DND-41 (cell line): ENCODE measurements around the gene SPATA22.

Experiments used
- ATAC-seq: fragments of 200-7000 bp; cut with Tn5 transposase; 3 replicates; pipeline ENCODE4 v1.9.1; 2021; ENCODE audit warnings: low read depth; ENCODE audit not compliant: insufficient read depth
- DNase-seq: peaks from one replicate; pipeline ENCODE4 v3.0.0-alpha.2; 2020
- H2AFZ ChIP-seq: 2 replicates; pipeline ENCODE4 v1.6.0; 2012; ENCODE audit warnings: low read depth, low read length
- H3K27ac ChIP-seq: 2 replicates; pipeline ENCODE4 v1.5.1; 2012; ENCODE audit warnings: low read length, inconsistent platforms
- H3K27me3 ChIP-seq: fragments of 200-600 bp; sonication (generic); 2 replicates; pipeline ENCODE4 v1.6.0; 2012; ENCODE audit warnings: low read length, mild to moderate bottlenecking, inconsistent platforms; ENCODE audit not compliant: insufficient read depth, poor library complexity
- H3K36me3 ChIP-seq: 2 replicates; pipeline ENCODE4 v1.5.1; 2012; ENCODE audit warnings: low read length, inconsistent platforms; ENCODE audit not compliant: insufficient read depth
- H3K4me1 ChIP-seq: 2 replicates; pipeline ENCODE4 v1.5.1; 2012; ENCODE audit warnings: mild to moderate bottlenecking, low read length; ENCODE audit not compliant: insufficient read depth
- H3K4me2 ChIP-seq: 2 replicates; pipeline ENCODE4 v1.6.0; 2012; ENCODE audit warnings: mild to moderate bottlenecking, moderate library complexity, low read length, inconsistent platforms; ENCODE audit not compliant: insufficient read depth
- H3K4me3 ChIP-seq, 2 experiments: fragments of 200-600 bp in 1 of 2; shearing (Covaris generic) in 1 of 2; 2 replicates each; pipeline ENCODE4 v1.5.1; 2012 to 2016; ENCODE audit warnings: inconsistent platforms in 2 of 2, low read length in 2 of 2, mild to moderate bottlenecking in 2 of 2, low read depth in 1 of 2, moderate library complexity in 1 of 2
- H3K79me2 ChIP-seq: 2 replicates; pipeline ENCODE4 v1.6.0; 2012; ENCODE audit warnings: low read length, inconsistent platforms; ENCODE audit not compliant: insufficient read depth
- H3K9ac ChIP-seq: 2 replicates; pipeline ENCODE4 v1.6.0; 2012; ENCODE audit warnings: low read depth, mild to moderate bottlenecking, inconsistent platforms, low read length, moderate library complexity
- H3K9me3 ChIP-seq: 2 replicates; pipeline ENCODE4 v1.5.1; 2012; ENCODE audit warnings: low read length, moderate library complexity, mild to moderate bottlenecking, inconsistent platforms; ENCODE audit not compliant: insufficient read depth, severe bottlenecking
- H4K20me1 ChIP-seq: 2 replicates; pipeline ENCODE4 v1.6.0; 2012; ENCODE audit warnings: low read length; ENCODE audit not compliant: insufficient read depth
- EZH2 ChIP-seq: IDR thresholded peaks from 3 replicates; pipeline ENCODE4 v1.6.1; 2012; ENCODE audit warnings: borderline replicate concordance, low read depth, mild to moderate bottlenecking, moderate library complexity, low read length, inconsistent platforms; ENCODE audit not compliant: severe bottlenecking
- TF ChIP-seq, protein P1 (sequence below): IDR thresholded peaks from 2 replicates; pipeline ENCODE4 v1.5.1; 2012; ENCODE audit warnings: borderline replicate concordance, low read length, moderate library complexity, mild to moderate bottlenecking; ENCODE audit not compliant: poor library complexity, severe bottlenecking; ENCODE audit errors: extremely low read depth

SPATA22 gene

GRCh38 chr17:3510090-3510489 lies 38.5 kb upstream of the SPATA22 start:
- H4K20me1 ChIP-seq: no peaks in the 10 kb centered on the region
- H3K4me3 ChIP-seq: no peak overlapping the region
- H2AFZ ChIP-seq: no peak overlapping the region
- DNase-seq (no peak), ATAC-seq (no peak)
- TF ChIP-seq, protein P1, sequence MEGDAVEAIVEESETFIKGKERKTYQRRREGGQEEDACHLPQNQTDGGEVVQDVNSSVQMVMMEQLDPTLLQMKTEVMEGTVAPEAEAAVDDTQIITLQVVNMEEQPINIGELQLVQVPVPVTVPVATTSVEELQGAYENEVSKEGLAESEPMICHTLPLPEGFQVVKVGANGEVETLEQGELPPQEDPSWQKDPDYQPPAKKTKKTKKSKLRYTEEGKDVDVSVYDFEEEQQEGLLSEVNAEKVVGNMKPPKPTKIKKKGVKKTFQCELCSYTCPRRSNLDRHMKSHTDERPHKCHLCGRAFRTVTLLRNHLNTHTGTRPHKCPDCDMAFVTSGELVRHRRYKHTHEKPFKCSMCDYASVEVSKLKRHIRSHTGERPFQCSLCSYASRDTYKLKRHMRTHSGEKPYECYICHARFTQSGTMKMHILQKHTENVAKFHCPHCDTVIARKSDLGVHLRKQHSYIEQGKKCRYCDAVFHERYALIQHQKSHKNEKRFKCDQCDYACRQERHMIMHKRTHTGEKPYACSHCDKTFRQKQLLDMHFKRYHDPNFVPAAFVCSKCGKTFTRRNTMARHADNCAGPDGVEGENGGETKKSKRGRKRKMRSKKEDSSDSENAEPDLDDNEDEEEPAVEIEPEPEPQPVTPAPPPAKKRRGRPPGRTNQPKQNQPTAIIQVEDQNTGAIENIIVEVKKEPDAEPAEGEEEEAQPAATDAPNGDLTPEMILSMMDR: no peak
- H3K27ac ChIP-seq: no peak overlapping the region
- H3K9me3 ChIP-seq: no peaks in the 10 kb centered on the region
- H3K4me2 ChIP-seq: no peak overlapping the region
- H3K9ac ChIP-seq: no peak overlapping the region
- H3K36me3 ChIP-seq: no peaks in the 10 kb centered on the region
- no peaks in the 10 kb centered on the region for H3K4me1 ChIP-seq
- H3K27me3 ChIP-seq: peaks cover 3% of the 10 kb centered on the region
- no peaks in the 10 kb centered on the region for H3K79me2 ChIP-seq

DNA sequence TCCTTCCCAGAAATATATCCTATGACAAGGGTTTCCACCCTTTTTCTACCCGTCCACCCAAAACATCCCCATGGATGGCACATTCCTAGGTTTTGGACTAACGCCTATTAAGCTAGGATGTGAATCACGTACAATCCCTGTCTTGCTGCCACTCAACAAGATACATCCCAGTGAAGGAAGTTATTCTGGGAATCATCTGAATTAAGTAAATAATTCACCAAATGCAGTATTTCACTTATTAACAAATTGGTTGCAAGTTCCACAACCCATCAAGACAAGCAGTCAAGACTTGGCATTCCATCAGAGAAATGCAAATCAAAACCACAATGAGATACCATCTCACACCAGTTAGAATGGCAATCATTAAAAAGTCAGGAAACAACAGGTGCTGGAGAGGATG lies 36.2 kb upstream of the SPATA22 start:
- no peaks in the 10 kb centered on the region for H3K79me2 ChIP-seq
- H3K9ac ChIP-seq: no peak overlapping the region
- no peak overlapping the region for H3K4me3 ChIP-seq
- TF ChIP-seq EZH2: no peak
- TF ChIP-seq, protein P1: no peak
- no peak for ATAC-seq
- no peaks in the 10 kb centered on the region for H3K9me3 ChIP-seq
- DNase-seq: no peak
- no peaks in the 10 kb centered on the region for H3K4me1 ChIP-seq
- H3K4me2 ChIP-seq: no peak overlapping the region
- no peaks in the 10 kb centered on the region for H3K27me3 ChIP-seq
- no peaks in the 10 kb centered on the region for H4K20me1 ChIP-seq
- no peaks in the 10 kb centered on the region for H3K36me3 ChIP-seq
- no peak overlapping the region for H2AFZ ChIP-seq
- H3K27ac ChIP-seq: no peak overlapping the region

- Histone ChIP-seq H3K4me2 (no peak overlapping the region), H3K79me2 (no peaks in the 10 kb centered on the region), H4K20me1 (no peaks in the 10 kb centered on the region), H3K9me3 (no peaks in the 10 kb centered on the region), H3K4me3 (no peak overlapping the region), H3K36me3 (no peaks in the 10 kb centered on the region), H3K4me1 (no peaks in the 10 kb centered on the region), H3K9ac (no peak overlapping the region), H2AFZ (no peak overlapping the region), H3K27me3 (no peaks in the 10 kb centered on the region), H3K27ac (no peak overlapping the region)
- no peak for ATAC-seq
- DNase-seq: no peak
- TF ChIP-seq, protein P1: no peak
- no peak for TF ChIP-seq EZH2
Measured at GRCh38 chr17:3507071-3507470, 35.5 kb upstream of the SPATA22 start.

GRCh38 chr17:3506054-3506453 lies 34.4 kb upstream of the SPATA22 start:
- Histone ChIP-seq H3K9me3 (no peaks in the 10 kb centered on the region), H3K4me1 (no peaks in the 10 kb centered on the region), H3K9ac (no peak overlapping the region), H3K79me2 (no peaks in the 10 kb centered on the region), H4K20me1 (no peaks in the 10 kb centered on the region), H3K4me2 (no peak overlapping the region), H3K36me3 (no peaks in the 10 kb centered on the region), H2AFZ (no peak overlapping the region), H3K4me3 (no peak overlapping the region), H3K27me3 (no peaks in the 10 kb centered on the region), H3K27ac (no peak overlapping the region)
- TF ChIP-seq EZH2: no peak
- TF ChIP-seq, protein P1: no peak
- ATAC-seq (no peak), DNase-seq (no peak)
